GM18907 (cell line): ENCODE results near the gene EXOC6B.
"Not testable (repeated sequence)": the region's sequence is repeated elsewhere in the genome, so short reads cannot be mapped to it uniquely, and the experiment has no call there.

Source experiments
- ATAC-seq: cut with Tn5 transposase; IDR thresholded peaks from one replicate; pipeline ENCODE4 v1.9.1; 2021; ENCODE audit warnings: mild to moderate bottlenecking, moderate library complexity; ENCODE audit not compliant: unreplicated experiment

The EXOC6B gene

GRCh38 chr2:72619626-72620025 is 206.2 kb downstream of the EXOC6B start:
- no peak for ATAC-seq

GRCh38 chr2:72613931-72614330 is 211.9 kb downstream of the EXOC6B start:
- ATAC-seq, result no peak

DNA sequence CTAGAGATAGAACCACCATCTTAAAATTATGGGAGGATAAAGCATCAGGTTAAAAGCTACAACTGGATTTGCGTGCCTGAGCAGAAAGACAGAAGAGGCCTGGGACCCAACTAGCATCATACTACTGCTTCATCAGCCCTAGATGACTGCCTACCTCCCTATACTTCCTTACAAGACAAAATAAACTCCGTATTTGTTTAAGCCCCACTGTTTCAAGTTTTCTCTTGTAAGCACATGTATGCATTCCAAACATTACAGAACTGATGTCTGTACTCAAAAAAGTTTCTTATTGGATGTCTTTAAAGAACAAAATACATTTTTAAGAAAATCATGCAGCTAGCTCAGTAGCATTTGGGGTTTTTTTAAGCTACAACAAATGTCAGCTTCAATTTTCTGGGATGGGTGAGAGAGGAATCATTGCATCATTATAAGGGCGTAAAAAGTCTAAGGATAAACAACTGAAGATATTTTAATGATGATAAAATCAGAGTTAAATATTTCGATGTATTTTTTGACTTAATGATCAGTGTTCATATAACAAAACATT is 213.1 kb downstream of the EXOC6B start:
- no peak for ATAC-seq

DNA sequence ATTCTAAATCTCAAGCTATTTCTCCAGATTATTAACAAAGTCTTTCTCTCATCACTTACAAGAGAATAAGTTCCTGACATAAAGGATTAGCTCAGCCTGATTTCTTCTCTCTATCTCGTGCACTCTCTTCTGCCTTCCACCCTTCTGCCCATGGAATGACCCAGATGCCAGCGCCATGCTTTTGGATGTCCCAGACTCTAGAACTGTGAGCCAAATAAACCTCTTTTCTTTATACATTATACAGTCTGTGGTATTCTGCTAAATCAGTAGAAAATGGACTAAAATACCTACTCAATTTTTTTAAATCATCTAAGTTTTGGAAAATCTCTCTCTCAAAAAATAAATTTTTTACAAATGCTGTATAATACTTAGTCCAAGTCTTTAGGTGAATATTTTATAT is 218.6 kb downstream of the EXOC6B start:
- ATAC-seq, result no peak

DNA sequence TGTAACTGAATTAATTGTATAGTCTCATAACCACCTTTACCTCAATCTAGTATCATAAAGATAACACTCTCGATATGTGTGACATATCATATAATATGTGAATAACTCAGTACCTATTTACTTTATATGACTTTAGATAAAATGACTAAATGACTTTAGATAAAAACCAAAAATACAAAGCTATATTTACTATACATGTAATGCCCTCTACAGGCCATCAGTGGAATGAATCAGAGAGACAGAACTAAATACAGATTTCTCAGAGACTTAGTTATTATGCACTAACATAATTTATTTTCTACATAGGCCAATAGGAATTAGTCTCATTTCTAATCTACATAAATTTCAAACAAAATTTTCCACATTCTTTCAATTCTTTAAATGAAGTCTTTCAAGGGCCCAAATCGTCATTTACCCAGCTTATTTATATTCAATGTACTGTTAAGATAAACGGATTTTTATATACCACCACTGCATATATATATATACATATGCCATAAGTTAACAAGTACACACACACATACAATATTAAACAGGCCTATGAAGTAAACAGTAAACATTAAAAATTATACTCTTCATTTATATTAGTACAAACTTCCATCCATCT is 219.9 kb downstream of the EXOC6B start:
- ATAC-seq, result no peak

GRCh38 chr2:72604468-72604867 is 221.4 kb downstream of the EXOC6B start:
- no peak for ATAC-seq

DNA sequence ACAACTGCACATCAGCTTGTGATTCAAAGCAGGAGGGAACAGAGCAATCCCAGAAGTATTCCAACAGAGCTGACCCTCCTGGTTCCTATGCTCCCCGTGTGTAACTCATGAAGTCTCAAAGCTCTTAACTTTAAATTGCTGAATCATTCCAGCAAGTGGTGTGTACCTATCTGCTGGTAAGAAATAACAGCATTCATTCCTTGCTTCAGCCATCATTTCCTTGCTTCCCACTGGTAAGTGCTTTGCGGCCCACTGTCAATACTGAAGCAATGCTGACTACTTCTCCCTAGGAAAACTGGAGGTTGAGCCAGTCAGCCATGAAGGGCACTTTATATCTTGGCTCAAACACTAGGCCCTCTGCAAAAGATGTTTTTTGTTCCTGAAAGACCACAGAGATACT is 222.4 kb downstream of the EXOC6B start:
- ATAC-seq, result no peak

DNA sequence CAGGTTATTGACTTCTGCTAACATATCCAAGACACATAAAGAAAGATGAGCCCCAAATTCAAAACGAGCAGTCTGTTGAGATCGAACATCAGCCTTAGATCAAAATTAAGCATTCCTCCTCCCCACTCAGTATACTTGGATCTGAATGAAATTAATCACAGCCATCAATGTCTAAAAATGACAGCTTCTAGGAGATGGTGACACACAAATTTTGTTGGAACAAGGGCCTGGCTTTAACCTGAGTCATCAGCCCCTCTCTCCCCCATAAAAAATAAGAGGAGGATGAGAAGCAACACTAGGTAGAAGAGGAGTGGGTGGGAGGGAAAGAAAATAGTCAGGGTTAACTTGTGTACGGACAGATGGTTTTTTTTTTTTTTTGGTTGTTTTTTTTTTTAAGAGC is 223.1 kb downstream of the EXOC6B start:
- ATAC-seq, result no peak

DNA sequence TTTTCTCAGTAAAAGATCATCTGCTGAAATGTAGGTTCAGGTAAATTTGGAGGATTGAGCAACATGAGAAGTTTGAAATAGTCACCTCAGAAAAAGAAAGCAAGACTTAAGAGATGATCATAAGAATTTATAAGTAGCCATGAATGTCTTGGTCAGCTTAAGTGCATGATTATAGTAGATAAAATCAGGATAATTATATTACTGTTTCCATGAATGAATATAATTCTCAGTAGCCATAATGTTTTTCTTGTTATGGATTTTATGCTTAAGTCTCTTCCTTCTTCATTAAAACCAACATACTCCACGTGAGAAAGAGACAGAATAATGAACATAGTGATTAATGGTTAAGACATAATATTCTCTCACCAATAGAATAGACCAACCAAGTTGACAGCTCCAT is 223.7 kb downstream of the EXOC6B start:
- ATAC-seq, result no peak

GRCh38 chr2:72583836-72584235 is 242.0 kb downstream of the EXOC6B start:
- ATAC-seq, result not testable (repeated sequence)

DNA sequence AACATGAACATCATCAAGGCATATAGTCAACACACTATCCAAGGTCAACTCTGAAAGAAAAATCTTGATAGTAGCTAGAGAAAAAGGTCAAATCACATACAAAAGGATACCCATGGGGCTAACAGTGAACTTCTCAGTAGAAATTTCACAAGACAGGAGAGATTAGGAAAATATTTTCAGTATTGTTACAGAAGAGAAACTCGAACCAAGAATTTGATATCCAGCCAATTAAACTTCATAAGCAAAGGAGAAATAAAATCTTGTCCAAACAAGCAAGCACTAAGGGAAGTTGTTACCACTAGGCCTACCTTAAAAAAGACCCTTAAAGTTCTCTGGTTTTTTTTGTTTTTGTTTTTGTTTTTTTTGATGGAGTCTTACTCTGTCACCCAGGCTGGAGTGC is 242.5 kb downstream of the EXOC6B start:
- no peak for ATAC-seq

GRCh38 chr2:72581560-72582181 is 244.2 kb downstream of the EXOC6B start:
- no peak for ATAC-seq

GRCh38 chr2:72579591-72580180 is 246.1 kb downstream of the EXOC6B start:
- no peak for ATAC-seq

DNA sequence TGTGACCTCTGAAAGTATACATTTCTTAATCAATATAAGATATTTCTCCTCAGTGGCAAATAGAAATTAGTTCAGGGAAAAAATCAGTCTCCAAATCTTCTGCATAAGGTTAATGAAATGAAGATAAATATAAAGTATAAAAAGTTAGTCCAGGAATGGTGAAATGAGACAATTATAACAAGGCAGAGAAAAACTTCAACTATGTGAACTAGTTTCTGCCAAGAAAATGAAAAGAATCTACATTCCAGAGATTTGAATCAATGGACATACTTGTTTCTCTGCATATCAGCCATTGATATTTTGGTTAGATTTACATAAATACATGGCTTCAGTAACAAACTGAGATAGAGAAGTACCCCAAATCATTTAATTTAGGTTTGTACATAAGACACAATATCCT is 249.0 kb downstream of the EXOC6B start:
- ATAC-seq, result no peak

GRCh38 chr2:72576459-72576858 is 249.4 kb downstream of the EXOC6B start:
- ATAC-seq, result no peak

DNA sequence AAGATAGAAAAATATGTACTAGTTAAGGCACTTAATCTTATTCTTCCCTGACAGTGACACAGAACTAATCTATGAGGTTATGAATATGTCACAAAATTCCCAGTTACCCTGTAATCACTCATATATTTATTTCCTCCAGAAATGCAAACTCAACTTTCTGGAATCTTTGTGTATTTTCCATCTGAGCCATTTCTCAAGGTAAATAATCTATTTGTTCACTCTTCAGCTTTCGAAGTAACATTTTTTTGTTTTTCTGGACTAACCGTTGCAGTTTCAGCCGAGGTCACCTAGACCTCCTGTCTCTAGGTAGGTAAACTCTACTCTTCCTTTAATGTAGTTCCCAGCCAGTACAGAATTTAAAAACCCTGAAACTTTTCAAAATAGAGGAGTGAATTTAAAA is 250.9 kb downstream of the EXOC6B start:
- ATAC-seq, result no peak

DNA sequence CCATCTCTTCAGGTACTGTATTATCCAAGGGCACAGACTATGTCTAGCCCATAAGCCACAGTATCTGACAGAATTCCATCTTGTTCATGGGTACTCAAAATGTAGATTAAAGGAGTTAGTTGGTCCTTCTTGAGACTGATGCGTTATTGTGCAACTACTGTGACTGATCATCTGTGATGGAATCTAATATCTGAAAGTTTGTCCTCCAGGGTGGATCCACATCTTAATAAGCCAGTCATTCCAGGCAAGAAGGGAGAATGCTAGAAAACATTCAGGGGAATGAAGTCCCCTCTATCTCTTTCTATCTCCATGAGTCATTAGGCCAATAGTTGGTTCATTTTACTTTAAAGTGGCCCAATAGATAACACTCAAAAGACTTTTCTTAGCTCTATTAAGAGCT is 252.6 kb downstream of the EXOC6B start:
- ATAC-seq, result no peak

- no peak for ATAC-seq
These were observed 253.3 kb downstream of the EXOC6B start for GRCh38 chr2:72572501-72572900.

DNA sequence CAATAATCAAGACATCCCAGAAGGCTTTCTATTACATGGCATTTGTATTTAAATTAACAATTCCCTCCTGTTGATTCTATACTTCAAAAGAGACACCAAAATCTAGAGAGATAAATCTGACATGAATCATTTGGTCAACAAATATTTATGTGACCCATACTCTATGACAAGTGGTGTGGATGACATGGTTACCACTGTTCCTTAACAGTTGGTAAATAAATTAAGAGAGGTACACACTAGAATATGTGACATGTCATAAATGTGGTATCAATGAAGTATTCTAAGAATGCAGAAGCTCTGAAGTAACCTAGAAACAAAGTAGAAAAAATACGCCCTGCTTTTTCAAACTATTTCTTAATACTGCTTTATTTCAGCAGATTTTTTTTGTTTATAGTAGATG is 255.4 kb downstream of the EXOC6B start:
- ATAC-seq, result no peak

DNA sequence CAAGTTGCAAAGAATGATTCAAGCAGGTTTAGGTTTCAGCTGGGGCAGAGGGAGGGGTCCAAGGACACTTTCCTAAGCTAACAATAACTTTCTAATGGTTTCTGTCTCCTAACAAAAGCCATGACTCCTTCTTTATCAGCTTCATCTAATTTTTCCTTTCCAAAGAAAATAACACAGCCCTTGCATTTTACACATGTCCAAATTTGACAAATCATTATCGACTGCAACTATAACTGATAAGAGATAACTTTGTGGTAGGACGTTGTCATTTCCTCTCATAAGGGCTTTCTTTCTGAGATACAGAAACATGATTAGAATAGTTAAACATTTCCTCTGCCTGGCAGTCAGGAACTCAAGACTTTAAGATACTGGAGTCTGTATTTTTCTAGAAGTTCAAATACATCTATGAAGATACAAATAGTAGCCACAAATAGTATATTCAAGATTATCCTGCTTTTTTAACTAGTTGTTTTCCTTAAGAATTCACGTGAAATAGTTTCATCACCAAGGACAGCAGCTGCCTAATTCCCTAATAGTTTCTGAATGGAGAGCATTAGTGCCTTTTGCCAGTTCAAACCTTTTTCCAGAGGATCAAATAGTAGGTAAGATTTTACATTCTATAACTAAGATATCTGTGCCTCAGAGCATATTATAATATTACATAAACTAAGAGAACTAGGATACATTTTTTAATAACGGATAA is 263.2 kb downstream of the EXOC6B start:
- ATAC-seq, result no peak

- ATAC-seq, result no peak
These were observed 264.1 kb downstream of the EXOC6B start for GRCh38 chr2:72561621-72562318.
